ENCODE measurements around the gene COL18A1.

- TF ChIP-seq, protein P1, sequence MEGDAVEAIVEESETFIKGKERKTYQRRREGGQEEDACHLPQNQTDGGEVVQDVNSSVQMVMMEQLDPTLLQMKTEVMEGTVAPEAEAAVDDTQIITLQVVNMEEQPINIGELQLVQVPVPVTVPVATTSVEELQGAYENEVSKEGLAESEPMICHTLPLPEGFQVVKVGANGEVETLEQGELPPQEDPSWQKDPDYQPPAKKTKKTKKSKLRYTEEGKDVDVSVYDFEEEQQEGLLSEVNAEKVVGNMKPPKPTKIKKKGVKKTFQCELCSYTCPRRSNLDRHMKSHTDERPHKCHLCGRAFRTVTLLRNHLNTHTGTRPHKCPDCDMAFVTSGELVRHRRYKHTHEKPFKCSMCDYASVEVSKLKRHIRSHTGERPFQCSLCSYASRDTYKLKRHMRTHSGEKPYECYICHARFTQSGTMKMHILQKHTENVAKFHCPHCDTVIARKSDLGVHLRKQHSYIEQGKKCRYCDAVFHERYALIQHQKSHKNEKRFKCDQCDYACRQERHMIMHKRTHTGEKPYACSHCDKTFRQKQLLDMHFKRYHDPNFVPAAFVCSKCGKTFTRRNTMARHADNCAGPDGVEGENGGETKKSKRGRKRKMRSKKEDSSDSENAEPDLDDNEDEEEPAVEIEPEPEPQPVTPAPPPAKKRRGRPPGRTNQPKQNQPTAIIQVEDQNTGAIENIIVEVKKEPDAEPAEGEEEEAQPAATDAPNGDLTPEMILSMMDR (optimal IDR thresholded peaks at IDR 0.05 in 1 of 3, IDR thresholded peaks at IDR 0.05 in 1 of 3, conservative IDR thresholded peaks at IDR 0.05 in 1 of 3; ENCODE audit: extremely low read depth in 1 of 3, insufficient read depth in 2 of 3, low read length in 3 of 3), result no peak
- no peak for TF ChIP-seq EZH2 (IDR thresholded peaks at IDR 0.05; ENCODE audit: low read length)
These were observed 141.9 kb downstream of the COL18A1 start for GRCh38 chr21:45546636-45547544.

All from keratinocyte (primary cell).